ENCODE measurements around the gene CCDC138. TPM values are rescaled to one million over a fixed set of nuclear protein-coding genes. Genes with fewer than 3 reads are reported as not detected.

The CCDC138 gene
- total RNA-seq, 4 donors from 2014 or later = 5.9 to 8.7 (median 6.5) TPM

- TF ChIP-seq EP300 (IDR thresholded peaks at IDR 0.05) (no peak), CTCF (IDR thresholded peaks at IDR 0.05) (no peak)
- H3K9me3 ChIP-seq = peaks cover 0 to 29% (median 6%) of the 10 kb centered on the region in 4 donors
- H3K27me3 ChIP-seq = no peaks in the 10 kb centered on the region
- H3K36me3 ChIP-seq = peaks cover 0 to 28% (median 0%) of the 10 kb centered on the region in 3 donors
- no peak for DNase-seq (ENCODE audit: low spot score in 2 of 2)
- H3K4me1 ChIP-seq = no peaks in the 10 kb centered on the region
- no peak overlapping the region for H3K4me3 ChIP-seq
- no peak overlapping the region for H3K27ac ChIP-seq
Measured at GRCh38 chr2:108841506-108841905, 54.9 kb downstream of the CCDC138 start.

GRCh38 chr2:108845923-108846322 lies 59.4 kb downstream of the CCDC138 start:
- no peak for DNase-seq (ENCODE audit: low spot score in 2 of 2)

GRCh38 chr2:108847000-108847399 lies 60.4 kb downstream of the CCDC138 start:
- Histone ChIP-seq H3K36me3 (peaks cover 0 to 42% (median 3%) of the 10 kb centered on the region in 3 donors), H3K9me3 (no peaks in the 10 kb centered on the region), H3K4me1 (no peaks in the 10 kb centered on the region), H3K27ac (no peak overlapping the region), H3K27me3 (no peaks in the 10 kb centered on the region), H3K4me3 (no peak overlapping the region)
- no peak for DNase-seq (ENCODE audit: low spot score in 2 of 2)
- WGBS, 2 donors = 88 to 94% methylated on average over 1 of the region's 1 CpG
- TF ChIP-seq POLR2A (IDR thresholded peaks at IDR 0.05) (no peak), CTCF (IDR thresholded peaks at IDR 0.05) (no peak), EP300 (IDR thresholded peaks at IDR 0.05) (no peak)

More at GRCh38 chr2:108845923-108846322, 59.4 kb downstream of the CCDC138 start:
- no peaks in the 10 kb centered on the region for H3K27me3 ChIP-seq
- TF ChIP-seq POLR2A (IDR thresholded peaks at IDR 0.05) (no peak), EP300 (IDR thresholded peaks at IDR 0.05) (no peak), CTCF (IDR thresholded peaks at IDR 0.05) (no peak)
- no peak overlapping the region for H3K27ac ChIP-seq
- H3K4me3 ChIP-seq = no peak overlapping the region
- no peaks in the 10 kb centered on the region for H3K9me3 ChIP-seq
- no peaks in the 10 kb centered on the region for H3K4me1 ChIP-seq
- peaks cover 0 to 41% (median 3%) of the 10 kb centered on the region in 3 donors for H3K36me3 ChIP-seq

GRCh38 chr2:108852375-108852774 lies 65.8 kb downstream of the CCDC138 start:
- TF ChIP-seq EP300 (IDR thresholded peaks at IDR 0.05) = no peak
- TF ChIP-seq CTCF (IDR thresholded peaks at IDR 0.05) = no peak
- TF ChIP-seq POLR2A (IDR thresholded peaks at IDR 0.05) = no peak
- 95 to 99% methylated on average over 3 of the region's 3 CpGs for WGBS, 2 donors
- no peak for DNase-seq (ENCODE audit: low spot score in 2 of 2)
- H3K27me3 ChIP-seq = no peaks in the 10 kb centered on the region
- H3K4me3 ChIP-seq = no peak overlapping the region
- peaks cover 0 to 37% (median 3%) of the 10 kb centered on the region in 3 donors for H3K36me3 ChIP-seq
- H3K9me3 ChIP-seq = no peaks in the 10 kb centered on the region
- no peak overlapping the region for H3K27ac ChIP-seq
- no peaks in the 10 kb centered on the region for H3K4me1 ChIP-seq

GRCh38 chr2:108853421-108853820 lies 66.8 kb downstream of the CCDC138 start:
- TF ChIP-seq EP300 (IDR thresholded peaks at IDR 0.05) (no peak), POLR2A (IDR thresholded peaks at IDR 0.05) (no peak), CTCF (IDR thresholded peaks at IDR 0.05) (no peak)
- Histone ChIP-seq H3K9me3 (no peaks in the 10 kb centered on the region), H3K27ac (no peak overlapping the region), H3K4me1 (no peaks in the 10 kb centered on the region), H3K4me3 (no peak overlapping the region), H3K27me3 (no peaks in the 10 kb centered on the region), H3K36me3 (peaks cover 0 to 41% (median 3%) of the 10 kb centered on the region in 3 donors)
- DNase-seq (ENCODE audit: low spot score in 2 of 2) = no peak
- WGBS, 2 donors = 90 to 92% methylated on average over 2 of the region's 2 CpGs
